ENCODE measurements around the gene RAB8A.
"Not testable (repeated sequence)": the region's sequence is repeated elsewhere in the genome, so short reads cannot be mapped to it uniquely, and the experiment has no call there.

Gene RAB8A

DNA sequence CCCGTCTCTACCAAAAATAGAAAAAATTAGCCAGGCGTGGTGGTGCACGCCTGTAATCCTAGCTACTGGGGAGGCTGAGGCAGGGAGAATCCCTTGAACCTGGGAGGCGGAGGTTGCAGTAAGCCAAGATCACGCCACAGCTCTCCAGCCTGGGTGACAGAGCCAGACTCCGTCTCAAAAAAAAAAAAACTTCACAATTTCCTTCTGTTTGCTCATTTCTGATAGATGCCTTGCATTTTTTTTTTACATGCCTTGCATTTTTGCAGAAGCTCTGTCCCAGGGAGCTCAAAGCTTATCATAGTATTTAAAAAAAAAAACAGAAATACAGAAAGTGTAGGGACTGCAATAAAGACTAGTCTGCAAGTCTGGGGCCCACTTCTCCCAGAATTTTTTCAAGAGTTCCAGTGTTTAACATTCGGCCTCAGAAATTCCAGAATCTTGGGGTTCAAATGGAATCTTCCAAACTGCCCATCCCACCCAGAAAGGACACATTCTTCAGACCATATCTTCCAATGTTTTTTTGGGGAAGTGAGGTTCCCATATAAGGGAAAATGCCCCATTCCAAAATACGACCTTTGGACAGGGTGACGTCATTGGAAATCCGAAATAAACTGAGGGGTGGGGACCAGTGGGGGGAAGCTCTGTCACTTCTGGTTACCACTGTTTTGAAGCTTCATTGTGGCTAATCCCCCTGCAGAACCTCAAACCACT, 17.2 kb upstream of the RAB8A start:
- H3K4me3 ChIP-seq (ENCODE audit: insufficient read depth, low read depth, low read length): no peak overlapping the region
- 92 to 93% methylated on average over 10 of the region's 10 CpGs for WGBS, 2 experiments
- no peak overlapping the region for H3K27ac ChIP-seq (ENCODE audit: insufficient read depth, low read depth, low read length, poor library complexity, severe bottlenecking)
- H3K4me1 ChIP-seq (ENCODE audit: control insufficient read depth, insufficient read depth, low read length): no peaks in the 10 kb centered on the region
- no peaks in the 10 kb centered on the region for H3K9me3 ChIP-seq (ENCODE audit: control insufficient read depth, low read length)
- no peaks in the 10 kb centered on the region for H3K27me3 ChIP-seq (ENCODE audit: control insufficient read depth, insufficient read depth, low read length, poor library complexity, severe bottlenecking)
- peaks cover 79% of the 10 kb centered on the region for H3K36me3 ChIP-seq (ENCODE audit: control insufficient read depth, insufficient read depth, low read length)

DNA sequence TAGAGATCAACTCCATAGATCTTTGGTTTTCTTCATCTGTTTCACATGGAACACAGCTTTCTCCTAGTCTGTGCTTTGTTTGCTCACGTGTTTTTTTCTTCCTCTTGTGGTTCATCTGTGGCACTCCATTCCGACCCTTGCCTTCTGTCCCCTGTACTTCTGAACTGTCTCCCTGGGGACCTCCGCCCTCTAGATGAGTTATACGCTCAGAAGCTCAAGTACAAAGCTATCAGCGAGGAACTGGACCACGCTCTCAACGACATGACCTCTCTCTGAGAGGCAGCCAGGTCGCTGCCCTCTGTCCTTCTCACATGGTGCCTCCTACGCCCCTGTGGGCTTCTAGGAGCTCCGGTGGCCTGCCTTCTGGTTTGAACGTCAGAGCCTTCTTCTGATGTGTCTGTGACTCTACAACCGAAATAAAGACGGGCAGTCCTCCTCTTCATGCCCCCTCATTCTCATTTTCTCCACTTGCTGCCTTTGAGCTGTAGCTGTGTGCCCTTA, 16.6 kb upstream of the RAB8A start:
- H3K27me3 ChIP-seq (ENCODE audit: control insufficient read depth, insufficient read depth, low read length, poor library complexity, severe bottlenecking): no peaks in the 10 kb centered on the region
- no peak overlapping the region for H3K27ac ChIP-seq (ENCODE audit: insufficient read depth, low read depth, low read length, poor library complexity, severe bottlenecking)
- no peaks in the 10 kb centered on the region for H3K4me1 ChIP-seq (ENCODE audit: control insufficient read depth, insufficient read depth, low read length)
- no peaks in the 10 kb centered on the region for H3K9me3 ChIP-seq (ENCODE audit: control insufficient read depth, low read length)
- no peak overlapping the region for H3K4me3 ChIP-seq (ENCODE audit: insufficient read depth, low read depth, low read length)
- WGBS, 2 experiments: 95% methylated on average over 13 of the region's 13 CpGs
- H3K36me3 ChIP-seq (ENCODE audit: control insufficient read depth, insufficient read depth, low read length): peaks cover 81% of the 10 kb centered on the region

DNA sequence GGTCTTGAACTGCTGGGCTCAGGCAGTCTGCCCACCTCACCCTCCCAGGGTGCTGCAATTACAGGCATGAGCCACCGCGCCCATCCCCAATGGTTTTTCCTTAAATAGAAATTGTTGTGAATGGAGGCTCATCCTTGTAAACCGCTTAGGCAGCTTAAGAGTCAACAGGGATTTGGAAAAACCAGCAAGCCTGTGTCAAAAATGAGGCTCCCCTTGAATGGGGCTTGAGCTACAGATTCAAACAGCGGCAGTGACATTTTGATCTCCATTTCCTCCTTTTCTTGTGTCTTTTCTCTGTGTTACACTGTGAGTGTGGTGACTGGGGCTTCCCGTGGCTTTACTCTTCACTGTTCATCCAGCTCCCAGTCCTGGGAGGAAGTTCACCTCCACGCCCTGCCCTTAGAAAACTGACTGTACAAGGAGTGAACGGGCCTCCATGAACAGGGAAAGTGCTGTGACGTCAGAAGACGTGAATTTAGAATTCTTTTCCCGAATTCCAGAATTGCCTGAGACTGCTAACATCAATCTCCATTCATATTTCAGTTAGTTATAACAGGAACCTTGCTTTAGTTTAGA, 15.3 kb upstream of the RAB8A start:
- Histone ChIP-seq H3K27me3 (ENCODE audit: control insufficient read depth, insufficient read depth, low read length, poor library complexity, severe bottlenecking) (no peaks in the 10 kb centered on the region), H3K4me1 (ENCODE audit: control insufficient read depth, insufficient read depth, low read length) (no peaks in the 10 kb centered on the region), H3K4me3 (ENCODE audit: insufficient read depth, low read depth, low read length) (no peak overlapping the region), H3K27ac (ENCODE audit: insufficient read depth, low read depth, low read length, poor library complexity, severe bottlenecking) (no peak overlapping the region), H3K9me3 (ENCODE audit: control insufficient read depth, low read length) (no peaks in the 10 kb centered on the region), H3K36me3 (ENCODE audit: control insufficient read depth, insufficient read depth, low read length) (peaks cover 76% of the 10 kb centered on the region)
- 94 to 96% methylated on average over 10 of the region's 10 CpGs for WGBS, 2 experiments

- WGBS, 2 experiments: 90 to 94% methylated on average over 6 of the region's 6 CpGs
- no peaks in the 10 kb centered on the region for H3K27me3 ChIP-seq (ENCODE audit: control insufficient read depth, insufficient read depth, low read length, poor library complexity, severe bottlenecking)
- no peaks in the 10 kb centered on the region for H3K4me1 ChIP-seq (ENCODE audit: control insufficient read depth, insufficient read depth, low read length)
- no peak overlapping the region for H3K27ac ChIP-seq (ENCODE audit: insufficient read depth, low read depth, low read length, poor library complexity, severe bottlenecking)
- no peak overlapping the region for H3K4me3 ChIP-seq (ENCODE audit: insufficient read depth, low read depth, low read length)
- peaks cover 69% of the 10 kb centered on the region for H3K36me3 ChIP-seq (ENCODE audit: control insufficient read depth, insufficient read depth, low read length)
- no peaks in the 10 kb centered on the region for H3K9me3 ChIP-seq (ENCODE audit: control insufficient read depth, low read length)
Measured at GRCh38 chr19:16098416-16098768, 13.3 kb upstream of the RAB8A start.

- Histone ChIP-seq H3K9me3 (ENCODE audit: control insufficient read depth, low read length) (no peaks in the 10 kb centered on the region), H3K27ac (ENCODE audit: insufficient read depth, low read depth, low read length, poor library complexity, severe bottlenecking) (no peak overlapping the region), H3K27me3 (ENCODE audit: control insufficient read depth, insufficient read depth, low read length, poor library complexity, severe bottlenecking) (no peaks in the 10 kb centered on the region), H3K36me3 (ENCODE audit: control insufficient read depth, insufficient read depth, low read length) (peaks cover 65% of the 10 kb centered on the region), H3K4me1 (ENCODE audit: control insufficient read depth, insufficient read depth, low read length) (no peaks in the 10 kb centered on the region), H3K4me3 (ENCODE audit: insufficient read depth, low read depth, low read length) (no peak overlapping the region)
- 93 to 98% methylated on average over 5 to 6 of the region's 6 CpGs for WGBS, 2 experiments
Measured at GRCh38 chr19:16098821-16099220, 12.9 kb upstream of the RAB8A start.

DNA sequence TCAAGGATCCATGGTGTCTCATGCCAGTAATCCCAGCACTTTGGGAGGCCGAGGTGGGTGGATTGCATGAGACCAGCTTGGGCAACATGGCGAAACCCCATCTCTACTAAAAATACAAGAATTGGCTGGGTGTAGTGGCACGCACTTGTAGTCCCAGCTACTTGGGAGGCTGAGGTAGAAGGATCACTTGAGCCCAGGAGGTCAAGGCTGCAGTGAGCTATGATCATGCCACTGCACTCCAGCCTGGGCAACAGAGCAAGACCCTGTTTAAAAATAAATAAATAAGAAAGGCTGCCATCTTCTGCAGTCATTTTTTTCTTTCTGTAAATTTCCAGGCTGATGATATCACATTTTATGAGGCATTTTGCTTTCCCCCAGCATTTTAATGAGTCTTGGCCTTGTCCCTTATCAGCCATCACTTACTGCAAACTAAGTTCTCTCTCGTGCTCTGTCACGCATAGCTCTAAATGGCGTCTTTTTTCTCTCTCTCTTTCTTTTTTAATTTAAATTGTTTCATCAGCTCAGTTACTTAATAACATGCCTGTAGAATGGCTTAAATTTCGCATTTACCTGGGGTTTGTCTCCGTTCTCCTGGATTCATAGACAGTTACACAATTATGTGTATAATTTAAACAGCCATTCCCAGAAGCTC, 12.2 kb upstream of the RAB8A start:
- H3K4me1 ChIP-seq (ENCODE audit: control insufficient read depth, insufficient read depth, low read length); H3K27me3 ChIP-seq (ENCODE audit: control insufficient read depth, insufficient read depth, low read length, poor library complexity, severe bottlenecking); H3K9me3 ChIP-seq (ENCODE audit: control insufficient read depth, low read length); H3K4me3 ChIP-seq (ENCODE audit: insufficient read depth, low read depth, low read length); H3K27ac ChIP-seq (ENCODE audit: insufficient read depth, low read depth, low read length, poor library complexity, severe bottlenecking): not testable (repeated sequence)
- 91 to 93% methylated on average over 8 of the region's 8 CpGs for WGBS, 2 experiments
- H3K36me3 ChIP-seq (ENCODE audit: control insufficient read depth, insufficient read depth, low read length): peaks cover 59% of the 10 kb centered on the region

- no peaks in the 10 kb centered on the region for H3K9me3 ChIP-seq (ENCODE audit: control insufficient read depth, low read length)
- 96 to 98% methylated on average over 4 of the region's 4 CpGs for WGBS, 2 experiments
- H3K4me3 ChIP-seq (ENCODE audit: insufficient read depth, low read depth, low read length): no peak overlapping the region
- H3K36me3 ChIP-seq (ENCODE audit: control insufficient read depth, insufficient read depth, low read length): peaks cover 49% of the 10 kb centered on the region
- no peak overlapping the region for H3K27ac ChIP-seq (ENCODE audit: insufficient read depth, low read depth, low read length, poor library complexity, severe bottlenecking)
- no peaks in the 10 kb centered on the region for H3K27me3 ChIP-seq (ENCODE audit: control insufficient read depth, insufficient read depth, low read length, poor library complexity, severe bottlenecking)
- H3K4me1 ChIP-seq (ENCODE audit: control insufficient read depth, insufficient read depth, low read length): no peaks in the 10 kb centered on the region
Measured at GRCh38 chr19:16100524-16100923, 11.2 kb upstream of the RAB8A start.

DNA sequence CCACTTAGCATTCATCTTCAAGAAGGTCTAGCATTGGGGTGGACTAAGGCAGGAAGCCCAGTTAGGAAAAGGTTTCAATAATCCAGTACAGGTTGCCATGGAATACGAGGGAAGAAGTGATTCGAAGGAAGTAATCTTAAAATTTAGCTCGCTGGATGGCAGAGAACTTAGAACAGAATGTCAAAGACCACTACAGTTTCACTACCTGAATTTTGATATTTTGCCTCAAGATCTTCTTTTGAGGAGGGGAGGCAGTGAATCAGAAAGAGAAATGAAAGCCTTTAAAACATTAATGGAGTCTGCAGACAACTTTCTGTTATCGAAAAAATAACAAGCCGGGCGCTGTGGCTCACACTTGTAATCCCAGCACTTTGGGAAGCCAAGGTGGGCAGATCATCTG, 7.0 kb upstream of the RAB8A start:
- Histone ChIP-seq H3K4me3 (ENCODE audit: insufficient read depth, low read depth, low read length) (no peak overlapping the region), H3K9me3 (ENCODE audit: control insufficient read depth, low read length) (no peaks in the 10 kb centered on the region), H3K36me3 (ENCODE audit: control insufficient read depth, insufficient read depth, low read length) (peaks cover 22% of the 10 kb centered on the region), H3K4me1 (ENCODE audit: control insufficient read depth, insufficient read depth, low read length) (peaks cover 6% of the 10 kb centered on the region), H3K27me3 (ENCODE audit: control insufficient read depth, insufficient read depth, low read length, poor library complexity, severe bottlenecking) (no peaks in the 10 kb centered on the region), H3K27ac (ENCODE audit: insufficient read depth, low read depth, low read length, poor library complexity, severe bottlenecking) (no peak overlapping the region)
- WGBS, 2 experiments: 95 to 96% methylated on average over 6 of the region's 6 CpGs

DNA sequence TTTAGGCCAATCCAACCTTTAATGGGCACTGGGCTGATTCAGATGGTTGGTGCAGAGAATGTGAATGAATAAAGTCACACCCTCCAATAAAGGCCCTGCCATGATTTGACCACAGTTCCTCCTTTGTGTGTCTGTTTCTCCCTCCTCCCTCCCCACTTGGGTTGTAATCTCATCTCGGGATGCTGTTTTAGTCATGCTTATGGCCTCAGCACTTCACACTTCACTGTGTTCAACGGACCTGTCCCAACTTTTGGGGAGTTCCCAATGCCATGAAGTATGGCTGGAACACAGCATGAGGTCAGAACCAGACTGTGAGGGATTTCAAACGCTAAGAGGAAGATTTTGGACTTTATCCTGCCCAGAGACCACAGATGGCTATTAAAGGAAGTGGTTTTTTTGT, 5.6 kb upstream of the RAB8A start:
- Histone ChIP-seq H3K36me3 (ENCODE audit: control insufficient read depth, insufficient read depth, low read length) (peaks cover 14% of the 10 kb centered on the region), H3K9me3 (ENCODE audit: control insufficient read depth, low read length) (no peaks in the 10 kb centered on the region), H3K27me3 (ENCODE audit: control insufficient read depth, insufficient read depth, low read length, poor library complexity, severe bottlenecking) (no peaks in the 10 kb centered on the region), H3K4me1 (ENCODE audit: control insufficient read depth, insufficient read depth, low read length) (peaks cover 6% of the 10 kb centered on the region), H3K4me3 (ENCODE audit: insufficient read depth, low read depth, low read length) (no peak overlapping the region), H3K27ac (ENCODE audit: insufficient read depth, low read depth, low read length, poor library complexity, severe bottlenecking) (no peak overlapping the region)
- 33 to 37% methylated on average over 3 of the region's 3 CpGs for WGBS, 2 experiments

DNA sequence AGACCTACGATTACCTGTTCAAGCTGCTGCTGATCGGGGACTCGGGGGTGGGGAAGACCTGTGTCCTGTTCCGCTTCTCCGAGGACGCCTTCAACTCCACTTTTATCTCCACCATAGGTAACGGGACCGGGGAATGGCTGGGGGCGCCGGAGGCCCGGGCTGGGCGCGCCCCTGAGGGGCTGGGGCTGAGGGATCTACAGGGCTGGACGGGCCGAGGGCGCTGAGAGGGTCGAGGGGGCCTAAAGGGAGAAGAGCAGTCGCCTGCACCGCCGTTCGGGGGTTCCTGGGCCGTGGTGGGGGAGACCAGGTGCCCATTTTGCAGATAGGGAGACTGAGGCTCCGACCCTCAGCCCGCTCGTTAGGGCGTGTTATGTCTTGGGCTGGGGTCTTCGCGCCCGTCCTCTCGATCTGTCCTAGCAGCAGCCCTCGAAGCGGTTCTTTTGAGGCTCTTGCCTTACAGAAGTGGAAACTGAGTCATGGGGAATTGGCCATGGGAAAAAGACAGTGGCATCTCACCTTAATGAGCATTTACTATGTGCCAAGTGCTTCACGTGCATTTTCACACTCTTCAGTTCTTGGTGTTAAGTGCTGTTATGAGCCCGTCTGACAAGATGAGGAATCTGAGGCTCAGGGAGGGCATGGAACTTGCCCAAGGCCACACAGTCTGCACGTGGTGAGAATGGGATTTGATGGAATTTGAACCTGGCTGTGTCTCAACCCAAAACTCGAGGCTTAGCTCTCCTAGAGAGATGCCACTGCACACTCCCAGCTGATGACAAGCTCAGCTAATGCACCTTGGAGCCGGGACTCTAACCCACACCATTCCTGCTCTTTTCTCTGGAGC, 442 bp downstream of the RAB8A start:
- Histone ChIP-seq H3K27ac (ENCODE audit: insufficient read depth, low read depth, low read length, poor library complexity, severe bottlenecking) (no peak overlapping the region), H3K9me3 (ENCODE audit: control insufficient read depth, low read length) (no peaks in the 10 kb centered on the region), H3K4me3 (ENCODE audit: insufficient read depth, low read depth, low read length) (peak overlapping the region; percentile 94), H3K27me3 (ENCODE audit: control insufficient read depth, insufficient read depth, low read length, poor library complexity, severe bottlenecking) (no peaks in the 10 kb centered on the region), H3K36me3 (ENCODE audit: control insufficient read depth, insufficient read depth, low read length) (no peaks in the 10 kb centered on the region), H3K4me1 (ENCODE audit: control insufficient read depth, insufficient read depth, low read length) (peaks cover 9% of the 10 kb centered on the region)
- 5 to 6% methylated on average over 36 to 37 of the region's 37 CpGs for WGBS, 2 experiments
